ENCODE measurements around the gene CCDC70. TPM values are rescaled to one million over a fixed set of nuclear protein-coding genes. Genes with fewer than 3 reads are reported as not detected.
"Not testable (repeated sequence)": the region's sequence is repeated elsewhere in the genome, so short reads cannot be mapped to it uniquely, and the experiment has no call there.

The CCDC70 gene
- total RNA-seq, 1 donor from 2014 or later: not detected

DNA sequence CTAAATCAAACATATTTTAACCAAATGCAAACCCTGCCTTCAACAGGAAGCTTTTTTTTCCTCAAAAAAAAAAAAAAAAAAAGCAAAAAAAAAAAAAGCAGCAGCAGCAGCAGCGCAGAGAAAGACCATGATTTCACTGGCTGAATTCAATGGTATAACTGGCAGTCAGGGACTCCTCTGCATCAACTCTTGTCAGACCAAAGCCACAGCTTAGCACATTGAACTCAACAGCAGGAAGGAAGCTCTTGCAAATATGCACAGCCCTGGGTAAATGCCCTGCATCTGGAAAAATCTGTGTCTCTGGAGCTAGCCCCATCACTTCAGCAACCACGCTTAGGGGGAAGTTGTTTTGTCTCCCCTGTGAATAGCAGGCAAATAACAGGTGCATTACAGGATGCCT, 40.2 kb upstream of the CCDC70 start:
- Mint-ChIP-seq H3K4me3 (ENCODE audit: unreplicated experiment) (no peak overlapping the region), H3K27me3 (ENCODE audit: unreplicated experiment) (peaks cover 43% of the 10 kb centered on the region), H3K4me1 (ENCODE audit: unreplicated experiment) (peaks cover 6% of the 10 kb centered on the region), H3K9me3 (ENCODE audit: unreplicated experiment) (no peaks in the 10 kb centered on the region), H3K27ac (ENCODE audit: unreplicated experiment) (no peak overlapping the region), H3K36me3 (ENCODE audit: unreplicated experiment) (no peaks in the 10 kb centered on the region)
- no peak for DNase-seq (ENCODE audit: extremely low spot score, unreplicated experiment)
- TF ChIP-seq, protein P1, sequence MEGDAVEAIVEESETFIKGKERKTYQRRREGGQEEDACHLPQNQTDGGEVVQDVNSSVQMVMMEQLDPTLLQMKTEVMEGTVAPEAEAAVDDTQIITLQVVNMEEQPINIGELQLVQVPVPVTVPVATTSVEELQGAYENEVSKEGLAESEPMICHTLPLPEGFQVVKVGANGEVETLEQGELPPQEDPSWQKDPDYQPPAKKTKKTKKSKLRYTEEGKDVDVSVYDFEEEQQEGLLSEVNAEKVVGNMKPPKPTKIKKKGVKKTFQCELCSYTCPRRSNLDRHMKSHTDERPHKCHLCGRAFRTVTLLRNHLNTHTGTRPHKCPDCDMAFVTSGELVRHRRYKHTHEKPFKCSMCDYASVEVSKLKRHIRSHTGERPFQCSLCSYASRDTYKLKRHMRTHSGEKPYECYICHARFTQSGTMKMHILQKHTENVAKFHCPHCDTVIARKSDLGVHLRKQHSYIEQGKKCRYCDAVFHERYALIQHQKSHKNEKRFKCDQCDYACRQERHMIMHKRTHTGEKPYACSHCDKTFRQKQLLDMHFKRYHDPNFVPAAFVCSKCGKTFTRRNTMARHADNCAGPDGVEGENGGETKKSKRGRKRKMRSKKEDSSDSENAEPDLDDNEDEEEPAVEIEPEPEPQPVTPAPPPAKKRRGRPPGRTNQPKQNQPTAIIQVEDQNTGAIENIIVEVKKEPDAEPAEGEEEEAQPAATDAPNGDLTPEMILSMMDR (IDR thresholded peaks at IDR 0.05): no peak

DNA sequence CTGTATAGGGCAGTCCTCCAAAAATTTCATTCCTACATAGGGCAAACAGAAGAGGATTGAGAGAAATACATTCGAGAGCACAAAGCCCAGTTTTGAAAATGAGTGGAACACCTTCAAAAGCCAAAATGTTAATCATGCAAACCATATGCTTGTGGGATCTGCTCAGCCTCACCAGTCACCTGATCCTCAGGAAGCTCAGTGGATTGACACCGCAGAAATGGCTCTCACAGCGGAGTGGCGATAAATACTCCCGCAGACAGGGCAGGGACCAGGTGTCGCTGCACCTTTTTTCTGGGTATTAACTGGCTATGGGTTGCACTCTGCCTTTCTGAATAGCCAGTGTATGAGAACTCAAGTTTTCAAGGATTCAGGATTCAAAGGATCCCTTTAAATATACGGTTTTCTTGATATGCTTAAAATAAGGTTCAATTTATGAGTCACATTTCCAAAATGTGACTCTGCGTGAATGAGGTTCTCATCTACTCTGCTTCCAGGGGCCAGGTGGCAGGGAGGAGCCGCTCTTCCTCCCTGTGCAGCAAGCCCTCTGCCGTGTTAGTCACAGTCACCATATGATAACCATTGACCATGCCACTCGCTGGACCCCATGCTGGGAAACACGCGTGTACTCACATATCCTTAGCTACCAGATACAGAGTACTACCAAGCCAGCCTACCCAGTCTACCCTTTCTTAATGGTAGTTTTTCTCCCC, 39.5 kb upstream of the CCDC70 start:
- TF ChIP-seq, protein P1 (IDR thresholded peaks at IDR 0.05): no peak
- H3K4me1 Mint-ChIP-seq (ENCODE audit: unreplicated experiment): peaks cover 6% of the 10 kb centered on the region
- H3K36me3 Mint-ChIP-seq (ENCODE audit: unreplicated experiment): no peaks in the 10 kb centered on the region
- H3K9me3 Mint-ChIP-seq (ENCODE audit: unreplicated experiment): no peaks in the 10 kb centered on the region
- peaks cover 36% of the 10 kb centered on the region for H3K27me3 Mint-ChIP-seq (ENCODE audit: unreplicated experiment)
- no peak overlapping the region for H3K27ac Mint-ChIP-seq (ENCODE audit: unreplicated experiment)
- no peak for DNase-seq (ENCODE audit: extremely low spot score, unreplicated experiment)
- H3K4me3 Mint-ChIP-seq (ENCODE audit: unreplicated experiment): no peak overlapping the region

DNA sequence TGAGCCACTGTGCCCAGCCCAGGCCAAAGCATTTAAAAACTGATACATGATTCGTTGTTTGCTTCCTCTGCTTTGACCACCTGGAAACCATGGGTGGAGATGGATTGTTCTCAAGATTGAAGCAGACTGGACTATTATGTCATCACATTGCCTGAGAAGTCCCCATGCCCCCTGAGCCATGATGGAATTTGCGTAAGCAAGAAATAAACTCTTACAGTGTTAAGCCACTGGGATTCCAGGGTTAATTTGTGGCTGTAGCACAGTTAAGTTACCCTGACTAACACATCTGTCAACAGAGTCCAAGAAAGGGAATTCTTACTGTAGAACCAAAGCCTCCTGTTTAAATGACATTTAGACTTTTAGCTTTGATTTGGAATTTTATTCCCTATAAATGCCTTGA, 38.4 kb upstream of the CCDC70 start:
- Mint-ChIP-seq H3K4me1 (ENCODE audit: unreplicated experiment) (peaks cover 4% of the 10 kb centered on the region), H3K36me3 (ENCODE audit: unreplicated experiment) (no peaks in the 10 kb centered on the region), H3K4me3 (ENCODE audit: unreplicated experiment) (no peak overlapping the region), H3K27ac (ENCODE audit: unreplicated experiment) (no peak overlapping the region), H3K27me3 (ENCODE audit: unreplicated experiment) (peaks cover 33% of the 10 kb centered on the region), H3K9me3 (ENCODE audit: unreplicated experiment) (no peaks in the 10 kb centered on the region)
- TF ChIP-seq, protein P1 (IDR thresholded peaks at IDR 0.05): no peak
- DNase-seq (ENCODE audit: extremely low spot score, unreplicated experiment): no peak

DNA sequence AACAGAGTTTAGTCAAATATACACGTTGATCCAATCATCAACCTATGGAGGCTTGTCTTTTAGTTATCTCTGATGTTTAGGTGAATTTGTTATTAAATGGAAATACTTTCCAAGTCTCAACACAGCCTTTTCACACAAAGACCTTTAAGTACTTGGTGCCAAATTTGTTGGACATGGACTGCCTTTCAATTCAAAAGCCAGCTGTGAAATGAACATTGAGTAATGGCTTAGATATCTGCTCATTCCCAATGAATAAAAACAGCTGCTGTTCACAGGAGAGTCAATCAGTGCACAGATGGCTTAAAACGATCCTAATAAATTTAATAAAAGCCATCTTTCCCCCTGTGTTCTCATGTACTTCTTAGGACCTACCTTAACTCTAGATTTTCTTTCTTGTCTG, 37.9 kb upstream of the CCDC70 start:
- H3K4me3 Mint-ChIP-seq (ENCODE audit: unreplicated experiment): no peak overlapping the region
- H3K36me3 Mint-ChIP-seq (ENCODE audit: unreplicated experiment): no peaks in the 10 kb centered on the region
- H3K27me3 Mint-ChIP-seq (ENCODE audit: unreplicated experiment): peaks cover 33% of the 10 kb centered on the region
- TF ChIP-seq, protein P1 (IDR thresholded peaks at IDR 0.05): no peak
- H3K9me3 Mint-ChIP-seq (ENCODE audit: unreplicated experiment): no peaks in the 10 kb centered on the region
- peaks cover under 1% of the 10 kb centered on the region for H3K4me1 Mint-ChIP-seq (ENCODE audit: unreplicated experiment)
- DNase-seq (ENCODE audit: extremely low spot score, unreplicated experiment): no peak
- no peak overlapping the region for H3K27ac Mint-ChIP-seq (ENCODE audit: unreplicated experiment)

DNA sequence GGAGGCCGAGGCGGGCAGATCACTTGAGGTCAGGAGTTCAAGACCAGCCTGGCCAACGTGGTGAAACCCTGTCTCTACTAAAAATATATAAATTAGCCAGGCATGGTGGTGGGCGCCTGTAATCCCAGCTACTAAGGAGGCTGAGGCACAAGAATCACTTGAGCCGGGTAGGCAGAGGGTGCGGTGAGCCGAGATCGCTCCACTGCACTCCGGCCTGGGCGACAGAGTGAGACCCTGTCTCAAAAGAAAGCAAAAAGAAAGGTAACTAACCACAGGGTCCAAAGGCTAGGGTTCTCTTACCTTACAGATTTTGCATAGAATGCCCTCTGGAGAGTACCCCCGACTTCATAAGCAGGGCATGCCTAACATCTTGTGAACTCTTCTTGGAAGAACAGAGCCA, 37.1 kb upstream of the CCDC70 start:
- not testable (repeated sequence) for H3K4me3 Mint-ChIP-seq (ENCODE audit: unreplicated experiment); H3K27ac Mint-ChIP-seq (ENCODE audit: unreplicated experiment); H3K9me3 Mint-ChIP-seq (ENCODE audit: unreplicated experiment); H3K4me1 Mint-ChIP-seq (ENCODE audit: unreplicated experiment); H3K36me3 Mint-ChIP-seq (ENCODE audit: unreplicated experiment); DNase-seq (ENCODE audit: extremely low spot score, unreplicated experiment)
- H3K27me3 Mint-ChIP-seq (ENCODE audit: unreplicated experiment): peaks cover 33% of the 10 kb centered on the region

All from osteocyte (in vitro differentiated cells).